OCI-LY3 (cell line): ENCODE measurements around the gene PEX7.

Source experiments
- EZH2phosphoT487 ChIP-seq: fragments of 200-600 bp; shearing (Covaris generic); IDR thresholded peaks from 2 replicates; pipeline ENCODE4 v1.6.1; 2018; ENCODE audit warnings: antibody characterized with exemption, mixed run types, low read depth
- TF ChIP-seq, protein P1 (sequence below): fragments of 200-600, 300-600 bp; sonication (generic); IDR thresholded peaks from 2 replicates; pipeline ENCODE4 v1.5.1; 2014; ENCODE audit warnings: antibody characterized with exemption, low read length, low read depth

DNA sequence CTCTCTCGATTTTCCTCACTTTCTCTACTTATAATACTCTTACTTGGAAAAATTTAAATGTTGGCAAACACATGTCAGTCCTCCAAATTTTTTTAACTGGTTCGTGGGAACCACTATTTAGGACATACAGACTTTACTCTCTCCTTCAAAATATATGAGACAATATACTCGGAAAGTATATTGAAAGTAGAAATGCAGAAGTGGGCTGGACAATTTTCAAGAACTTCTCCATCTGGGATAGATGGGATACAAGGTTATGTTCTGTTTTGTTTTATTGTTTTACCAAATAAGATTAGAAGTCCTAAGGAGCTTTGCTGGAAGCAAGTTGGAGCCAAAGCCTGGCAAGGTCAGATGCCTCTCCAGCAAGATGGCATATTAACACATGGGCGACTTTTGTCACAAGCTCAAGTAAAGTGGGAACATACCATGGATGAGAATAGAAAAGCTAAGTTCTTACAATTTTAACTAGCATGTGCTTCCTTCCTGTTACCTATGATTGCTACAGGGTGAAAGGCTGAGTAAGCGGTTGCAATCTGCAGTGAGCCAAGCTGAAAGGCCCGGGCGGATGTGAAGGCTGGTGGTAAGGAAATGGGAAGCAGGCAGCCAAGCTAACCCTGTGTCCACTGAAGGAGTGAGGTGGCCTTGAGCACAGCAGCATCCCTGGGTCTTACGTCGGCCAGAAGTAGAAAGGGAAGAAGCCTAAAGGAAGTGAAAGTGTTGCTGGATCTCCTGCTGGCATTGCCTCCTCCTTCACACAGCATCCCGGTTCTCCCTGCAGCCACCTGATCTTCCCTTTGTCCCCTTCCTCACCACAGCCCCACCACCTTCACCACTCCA is 37.3 kb upstream of the PEX7 start:
- TF ChIP-seq, protein P1, sequence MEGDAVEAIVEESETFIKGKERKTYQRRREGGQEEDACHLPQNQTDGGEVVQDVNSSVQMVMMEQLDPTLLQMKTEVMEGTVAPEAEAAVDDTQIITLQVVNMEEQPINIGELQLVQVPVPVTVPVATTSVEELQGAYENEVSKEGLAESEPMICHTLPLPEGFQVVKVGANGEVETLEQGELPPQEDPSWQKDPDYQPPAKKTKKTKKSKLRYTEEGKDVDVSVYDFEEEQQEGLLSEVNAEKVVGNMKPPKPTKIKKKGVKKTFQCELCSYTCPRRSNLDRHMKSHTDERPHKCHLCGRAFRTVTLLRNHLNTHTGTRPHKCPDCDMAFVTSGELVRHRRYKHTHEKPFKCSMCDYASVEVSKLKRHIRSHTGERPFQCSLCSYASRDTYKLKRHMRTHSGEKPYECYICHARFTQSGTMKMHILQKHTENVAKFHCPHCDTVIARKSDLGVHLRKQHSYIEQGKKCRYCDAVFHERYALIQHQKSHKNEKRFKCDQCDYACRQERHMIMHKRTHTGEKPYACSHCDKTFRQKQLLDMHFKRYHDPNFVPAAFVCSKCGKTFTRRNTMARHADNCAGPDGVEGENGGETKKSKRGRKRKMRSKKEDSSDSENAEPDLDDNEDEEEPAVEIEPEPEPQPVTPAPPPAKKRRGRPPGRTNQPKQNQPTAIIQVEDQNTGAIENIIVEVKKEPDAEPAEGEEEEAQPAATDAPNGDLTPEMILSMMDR = no peak
- TF ChIP-seq EZH2phosphoT487 = no peak
